ENCODE measurements around the gene LMAN1. TPM values are rescaled to one million over a fixed set of nuclear protein-coding genes. Genes with fewer than 3 reads are reported as not detected.

The LMAN1 gene
- total and polyA plus RNA-seq, 10 of the 15 experiments (the other 5 are each of a cell fraction or from before 2014, with no cell fraction given): 15.0 to 78.9 (median 67.5) TPM

GRCh38 chr18:59305295-59305694 lies 53.8 kb downstream of the LMAN1 start:
- in situ Hi-C loops (cut with MboI): no loop called here
- no peak for TF ChIP-seq ZNF207 (IDR thresholded peaks at IDR 0.05; ENCODE audit: borderline replicate concordance)
- no peak for TF ChIP-seq E4F1 (IDR thresholded peaks at IDR 0.05; ENCODE audit: borderline replicate concordance, partially characterized antibody)
- TF ChIP-seq SMC3 (IDR thresholded peaks at IDR 0.05; ENCODE audit: borderline replicate concordance, low read length): no peak
- no peak for TF ChIP-seq SREBF1 (IDR thresholded peaks at IDR 0.05; ENCODE audit: low read length)
- TF ChIP-seq ZBTB40 (IDR thresholded peaks at IDR 0.05; ENCODE audit: borderline replicate concordance): no peak
- TF ChIP-seq ATF2 (IDR thresholded peaks at IDR 0.05; ENCODE audit: low read length): no peak
- no peak for TF ChIP-seq YY1 (IDR thresholded peaks at IDR 0.05; ENCODE audit: low read depth, low read length)
- no peak for TF ChIP-seq IRF4 (IDR thresholded peaks at IDR 0.05; ENCODE audit: low read depth, low read length)
- no peak for TF ChIP-seq SIX5 (IDR thresholded peaks at IDR 0.05; ENCODE audit: low read depth, low read length, severe bottlenecking)
- TF ChIP-seq ZNF592 (IDR thresholded peaks at IDR 0.05): no peak
- no peak for TF ChIP-seq FOXM1 (IDR thresholded peaks at IDR 0.05; ENCODE audit: low read depth, low read length)
- no peak for TF ChIP-seq TCF12 (IDR thresholded peaks at IDR 0.05; ENCODE audit: low read depth, low read length)

More at GRCh38 chr18:59305295-59305694, 53.8 kb downstream of the LMAN1 start:
- H3K27ac ChIP-seq (ENCODE audit: control insufficient read depth, insufficient read depth): no peak overlapping the region
- H3K36me3 ChIP-seq (ENCODE audit: control insufficient read depth in 2 of 2, insufficient read depth in 2 of 2, low read length in 1 of 2): no peaks in the 10 kb centered on the region
- no peak overlapping the region for H3K4me2 ChIP-seq (ENCODE audit: control insufficient read depth, insufficient read depth)
- CTCF ChIA-PET: interaction anchor here (4.4 kb wide), 1 partner anchor 98 kb away, joined by 33 read pairs; no protein-coding TSS in a partner anchor
- 27% methylated on average over 4 of the region's 4 CpGs for WGBS (ENCODE audit: insufficient coverage, insufficient replicate concordance, low lambda C conversion rate, missing lambda C conversion rate)
- ATAC-seq (no peak), DNase-seq (ENCODE audit: low read depth, low spot score) (no peak), FAIRE-seq (no peak)
- H4K20me1 ChIP-seq (ENCODE audit: control insufficient read depth, insufficient read depth): no peaks in the 10 kb centered on the region
- H3K4me3 ChIP-seq: no peak overlapping the region
- SMC1A ChIA-PET (ENCODE audit: uncharacterized antibody, unreplicated experiment): interaction anchor here (1.1 kb wide), 1 partner anchor 98 kb away, joined by 8 read pairs; no protein-coding TSS in a partner anchor
- H2AFZ ChIP-seq (ENCODE audit: control insufficient read depth, low read depth, low read length): no peak overlapping the region
- no peaks in the 10 kb centered on the region; the same call in 2 of the 3 replicates for H3K9me3 ChIP-seq (replicated peaks; ENCODE audit: control insufficient read depth, insufficient read depth, low read length)
- peaks cover 4 to 7% of the 10 kb centered on the region in 2 experiments; a peak in 3 of 4 replicates for H3K27me3 ChIP-seq (replicated peaks in 1 of 2; ENCODE audit: control insufficient read depth in 2 of 2, insufficient read depth in 2 of 2, low read length in 1 of 2)
- H3K4me1 ChIP-seq (ENCODE audit: control insufficient read depth, insufficient read depth, low read length): no peaks in the 10 kb centered on the region
- H3K9ac ChIP-seq (ENCODE audit: control insufficient read depth, insufficient read depth, low read length): no peak overlapping the region
- POLR2A ChIA-PET: no interaction called here
- BruUV-seq (replicated peaks): no TSS peak
- intact Hi-C loops (cut with micrococcal nuclease; ENCODE audit: unreplicated experiment): no loop called here
- H3K79me2 ChIP-seq (ENCODE audit: control insufficient read depth, insufficient read depth, low read length): no peaks in the 10 kb centered on the region
- RAD21 ChIA-PET (ENCODE audit: unreplicated experiment): interaction anchor here (1.2 kb wide), 1 partner anchor 97 kb away, joined by 3 read pairs; no protein-coding TSS in a partner anchor

Data from GM12878 (cell line).